GM23338 (cell line): ENCODE results near the gene MAFF. TPM values are rescaled to one million over a fixed set of nuclear protein-coding genes. Genes with fewer than 3 reads are reported as not detected.

Experiments
- ATAC-seq: fragments of 200-7000 bp; cut with Tn5 transposase; 3 replicates; pipeline ENCODE4 v1.9.1; 2020
- DNase-seq: peaks from one replicate; pipeline ENCODE4 v3.0.0-alpha.2; 2015; ENCODE audit warnings: low spot score
- H2AFZ ChIP-seq: fragments of 200-600 bp; sonication (generic); 2 replicates; pipeline ENCODE4 v1.8.0; 2016; ENCODE audit warnings: antibody characterized with exemption, mild to moderate bottlenecking, moderate library complexity
- H3F3A ChIP-seq: fragments of 200-600 bp; sonication (generic); replicated peaks from 2 replicates; pipeline ENCODE4 v1.8.0; 2017; ENCODE audit warnings: antibody characterized with exemption, mixed run types, low read depth
- H3K27ac ChIP-seq: fragments of 200-600 bp; sonication (generic); 2 replicates; pipeline ENCODE4 v1.6.1; 2016; ENCODE audit warnings: low read depth
- H3K27me3 ChIP-seq: fragments of 200-600 bp; sonication (generic); 2 replicates; pipeline ENCODE4 v1.8.0; 2016; ENCODE audit warnings: mild to moderate bottlenecking, mixed run types, moderate library complexity; ENCODE audit not compliant: insufficient read depth
- H3K36me3 ChIP-seq: fragments of 200-600 bp; sonication (generic); 2 replicates; pipeline ENCODE4 v1.8.0; 2016; ENCODE audit warnings: mild to moderate bottlenecking; ENCODE audit not compliant: insufficient read depth
- H3K4me1 ChIP-seq: fragments of 200-600 bp; sonication (generic); 2 replicates; pipeline ENCODE4 v1.8.0; 2016; ENCODE audit warnings: mild to moderate bottlenecking, moderate library complexity; ENCODE audit not compliant: insufficient read depth
- H3K4me2 ChIP-seq: fragments of 200-600 bp; sonication (generic); 2 replicates; pipeline ENCODE4 v1.7.1; 2017; ENCODE audit warnings: mixed run types
- H3K4me3 ChIP-seq: fragments of 200-600 bp; sonication (generic); 2 replicates; pipeline ENCODE4 v1.6.1; 2016; ENCODE audit warnings: mixed run types
- H3K79me2 ChIP-seq: fragments of 200-600 bp; sonication (generic); replicated peaks from 2 replicates; pipeline ENCODE4 v1.8.0; 2017; ENCODE audit warnings: mild to moderate bottlenecking; ENCODE audit not compliant: insufficient read depth
- H3K9me2 ChIP-seq: fragments of 200-600 bp; sonication (generic); 2 replicates; pipeline ENCODE4 v1.8.0; 2017; ENCODE audit not compliant: insufficient read depth
- H4K20me1 ChIP-seq: fragments of 200-600 bp; sonication (generic); replicated peaks from 2 replicates; pipeline ENCODE4 v1.8.0; 2017; ENCODE audit warnings: mild to moderate bottlenecking; ENCODE audit not compliant: insufficient read depth
- H3K27ac Mint-ChIP-seq: 2 replicates; pipeline ENCODE4 v1.8.0; 2020; ENCODE audit warnings: inconsistent platforms, mild to moderate bottlenecking, moderate library complexity, mixed read lengths
- H3K27me3 Mint-ChIP-seq: 3 replicates; pipeline ENCODE4 v1.8.0; 2022; ENCODE audit warnings: low read depth, mild to moderate bottlenecking, moderate library complexity, mixed read lengths, inconsistent platforms; ENCODE audit not compliant: insufficient read depth, poor library complexity
- H3K36me3 Mint-ChIP-seq: 3 replicates; pipeline ENCODE4 v1.8.0; 2021; ENCODE audit warnings: low read depth, mild to moderate bottlenecking, inconsistent platforms, moderate library complexity, mixed read lengths
- H3K4me1 Mint-ChIP-seq: 3 replicates; pipeline ENCODE4 v1.8.0; 2020; ENCODE audit warnings: mild to moderate bottlenecking, inconsistent platforms, mixed read lengths
- H3K4me3 Mint-ChIP-seq: 3 replicates; pipeline ENCODE4 v1.8.0; 2021; ENCODE audit warnings: moderate library complexity, mild to moderate bottlenecking, inconsistent platforms, mixed read lengths
- H3K9me3 Mint-ChIP-seq: 3 replicates; pipeline ENCODE4 v1.8.0; 2020; ENCODE audit warnings: moderate library complexity, mild to moderate bottlenecking, inconsistent platforms, mixed read lengths
- EZH2 ChIP-seq: fragments of 200-600 bp; sonication (generic); IDR thresholded peaks from one replicate; pipeline ENCODE4 v1.8.0; 2017; ENCODE audit warnings: antibody characterized with exemption, mild to moderate bottlenecking, low read depth; ENCODE audit not compliant: unreplicated experiment
- EZH2phosphoT487 ChIP-seq: fragments of 200-600 bp; sonication (generic); IDR thresholded peaks from one replicate; pipeline ENCODE4 v1.8.1; 2018; ENCODE audit warnings: antibody characterized with exemption; ENCODE audit not compliant: unreplicated experiment
- JUNB ChIP-seq: IDR thresholded peaks from one replicate; pipeline ENCODE4 v1.6.1; 2016; ENCODE audit warnings: antibody characterized with exemption; ENCODE audit not compliant: unreplicated experiment
- POLR2AphosphoS5 ChIP-seq: IDR thresholded peaks from 2 replicates; pipeline ENCODE4 v1.6.1; 2016; ENCODE audit warnings: antibody characterized with exemption, low read depth
- STAT1 ChIP-seq: IDR thresholded peaks from one replicate; pipeline ENCODE4 v1.6.1; 2016; ENCODE audit warnings: antibody characterized with exemption; ENCODE audit not compliant: unreplicated experiment
- ZNF114 ChIP-seq: fragments of 250-450 bp; sonication (Bioruptor Pico); IDR thresholded peaks from 2 replicates; pipeline ENCODE4 v1.5.0; 2020; ENCODE audit warnings: mild to moderate bottlenecking, moderate library complexity
- ZNF331 ChIP-seq: fragments of 250-450 bp; sonication (Bioruptor Pico); IDR thresholded peaks from 2 replicates; pipeline ENCODE4 v1.5.0; 2020; ENCODE audit warnings: low read depth, mild to moderate bottlenecking, moderate library complexity
- polyA plus RNA-seq: library from polyadenylated mRNA; unstranded; fragments of >200 nt; fragmentation: Nextera tagmentation; extraction: Ambion mirVana; gene quantifications from 2 replicates; pipeline ENCODE4 v1.2.1, GENCODE V29; 2016
- total RNA-seq: library from RNA; depleted of rRNA; stranded (reverse); fragments of >200 nt; shearing (Covaris generic); gene quantifications from 2 replicates; pipeline ENCODE4 v1.2.3, GENCODE V29; 2014
- TF ChIP-seq, protein P1 (sequence below): IDR thresholded peaks from one replicate; pipeline ENCODE4 v1.6.1; 2018; ENCODE audit warnings: antibody characterized with exemption; ENCODE audit not compliant: unreplicated experiment
- TF ChIP-seq, protein P2 (sequence below): IDR thresholded peaks from 2 replicates; pipeline ENCODE4 v1.6.1; 2016; ENCODE audit warnings: antibody characterized with exemption
- TF ChIP-seq, protein P3 (sequence below), 2 experiments: fragments of 200-600 bp in 1 of 2; sonication (generic) in 1 of 2; conservative IDR thresholded peaks; 2 replicates each; pipeline versions ENCODE4 v1.5.1 to v1.6.1; 2016 to 2017; ENCODE audit warnings: antibody characterized with exemption in 2 of 2, low read depth in 2 of 2, mild to moderate bottlenecking in 2 of 2, moderate library complexity in 1 of 2

MAFF gene
- total and polyA plus RNA-seq, 2 experiments from 2014 or later: 2.2 to 8.9 TPM

DNA sequence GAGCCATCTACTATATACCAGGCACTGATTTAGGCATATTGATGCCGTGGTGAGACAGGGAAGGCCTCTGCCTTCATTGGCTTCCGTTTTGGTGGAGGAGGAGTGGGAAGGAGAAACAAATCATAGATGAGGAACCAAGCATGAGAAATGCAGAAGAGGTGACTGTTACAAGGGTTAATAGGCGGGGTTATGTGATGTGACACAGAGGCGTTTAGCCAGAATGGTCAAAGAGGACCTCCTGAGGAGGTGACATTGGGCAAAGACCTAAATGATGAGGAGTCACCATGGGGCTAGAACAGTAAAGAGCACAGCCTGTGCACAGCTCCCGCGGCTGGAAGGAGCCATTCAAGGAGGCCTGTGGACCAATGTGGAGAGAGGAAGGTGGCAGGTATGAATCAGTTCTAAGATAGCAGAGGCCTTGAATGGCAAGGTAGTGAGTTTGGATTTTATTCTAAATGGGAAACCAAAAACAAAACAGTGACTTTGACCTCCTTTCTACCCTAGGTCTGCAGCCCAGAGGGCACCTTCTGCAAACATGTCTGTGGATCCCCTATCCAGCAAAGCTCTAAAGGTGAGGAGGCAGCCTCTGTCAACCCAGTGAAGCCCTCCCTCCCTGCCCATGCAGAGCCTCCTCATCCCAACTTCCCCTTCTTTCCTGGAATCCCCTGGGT lies 11.7 kb downstream of the MAFF start:
- Histone ChIP-seq H3K4me2 (peak overlapping the region; percentile 87), H3K36me3 (no peaks in the 10 kb centered on the region), H2AFZ (no peak overlapping the region), H3K27me3 (peaks cover 22% of the 10 kb centered on the region), H3K79me2 (no peaks in the 10 kb centered on the region), H3K4me1 (peaks cover 15% of the 10 kb centered on the region), H3K9me2 (no peaks in the 10 kb centered on the region), H3F3A (0 out of 2 replicates have a peak, but pooled peaks cover 17% of the 10 kb centered on the region), H4K20me1 (peaks cover 7% of the 10 kb centered on the region; the same call in 1 of the 2 replicates), H3K27ac (no peak overlapping the region), H3K4me3 (peak overlapping the region; percentile 61)
- H3K4me1 Mint-ChIP-seq: peaks cover 25% of the 10 kb centered on the region
- H3K27me3 Mint-ChIP-seq: peaks cover 28% of the 10 kb centered on the region
- H3K9me3 Mint-ChIP-seq: peaks cover 3% of the 10 kb centered on the region; the same call in 1 of the 3 replicates
- H3K36me3 Mint-ChIP-seq: peaks cover 5% of the 10 kb centered on the region
- no peak for ATAC-seq
- H3K27ac Mint-ChIP-seq: no peak overlapping the region
- no peak for TF ChIP-seq EZH2phosphoT487
- no peak for TF ChIP-seq STAT1
- TF ChIP-seq, protein P1, sequence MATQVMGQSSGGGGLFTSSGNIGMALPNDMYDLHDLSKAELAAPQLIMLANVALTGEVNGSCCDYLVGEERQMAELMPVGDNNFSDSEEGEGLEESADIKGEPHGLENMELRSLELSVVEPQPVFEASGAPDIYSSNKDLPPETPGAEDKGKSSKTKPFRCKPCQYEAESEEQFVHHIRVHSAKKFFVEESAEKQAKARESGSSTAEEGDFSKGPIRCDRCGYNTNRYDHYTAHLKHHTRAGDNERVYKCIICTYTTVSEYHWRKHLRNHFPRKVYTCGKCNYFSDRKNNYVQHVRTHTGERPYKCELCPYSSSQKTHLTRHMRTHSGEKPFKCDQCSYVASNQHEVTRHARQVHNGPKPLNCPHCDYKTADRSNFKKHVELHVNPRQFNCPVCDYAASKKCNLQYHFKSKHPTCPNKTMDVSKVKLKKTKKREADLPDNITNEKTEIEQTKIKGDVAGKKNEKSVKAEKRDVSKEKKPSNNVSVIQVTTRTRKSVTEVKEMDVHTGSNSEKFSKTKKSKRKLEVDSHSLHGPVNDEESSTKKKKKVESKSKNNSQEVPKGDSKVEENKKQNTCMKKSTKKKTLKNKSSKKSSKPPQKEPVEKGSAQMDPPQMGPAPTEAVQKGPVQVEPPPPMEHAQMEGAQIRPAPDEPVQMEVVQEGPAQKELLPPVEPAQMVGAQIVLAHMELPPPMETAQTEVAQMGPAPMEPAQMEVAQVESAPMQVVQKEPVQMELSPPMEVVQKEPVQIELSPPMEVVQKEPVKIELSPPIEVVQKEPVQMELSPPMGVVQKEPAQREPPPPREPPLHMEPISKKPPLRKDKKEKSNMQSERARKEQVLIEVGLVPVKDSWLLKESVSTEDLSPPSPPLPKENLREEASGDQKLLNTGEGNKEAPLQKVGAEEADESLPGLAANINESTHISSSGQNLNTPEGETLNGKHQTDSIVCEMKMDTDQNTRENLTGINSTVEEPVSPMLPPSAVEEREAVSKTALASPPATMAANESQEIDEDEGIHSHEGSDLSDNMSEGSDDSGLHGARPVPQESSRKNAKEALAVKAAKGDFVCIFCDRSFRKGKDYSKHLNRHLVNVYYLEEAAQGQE: no peak
- TF ChIP-seq ZNF114 (CRISPR knock-in tag): no peak
- TF ChIP-seq, protein P2, sequence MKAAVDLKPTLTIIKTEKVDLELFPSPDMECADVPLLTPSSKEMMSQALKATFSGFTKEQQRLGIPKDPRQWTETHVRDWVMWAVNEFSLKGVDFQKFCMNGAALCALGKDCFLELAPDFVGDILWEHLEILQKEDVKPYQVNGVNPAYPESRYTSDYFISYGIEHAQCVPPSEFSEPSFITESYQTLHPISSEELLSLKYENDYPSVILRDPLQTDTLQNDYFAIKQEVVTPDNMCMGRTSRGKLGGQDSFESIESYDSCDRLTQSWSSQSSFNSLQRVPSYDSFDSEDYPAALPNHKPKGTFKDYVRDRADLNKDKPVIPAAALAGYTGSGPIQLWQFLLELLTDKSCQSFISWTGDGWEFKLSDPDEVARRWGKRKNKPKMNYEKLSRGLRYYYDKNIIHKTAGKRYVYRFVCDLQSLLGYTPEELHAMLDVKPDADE: no peak
- no peak for TF ChIP-seq POLR2AphosphoS5
- TF ChIP-seq, protein P3, sequence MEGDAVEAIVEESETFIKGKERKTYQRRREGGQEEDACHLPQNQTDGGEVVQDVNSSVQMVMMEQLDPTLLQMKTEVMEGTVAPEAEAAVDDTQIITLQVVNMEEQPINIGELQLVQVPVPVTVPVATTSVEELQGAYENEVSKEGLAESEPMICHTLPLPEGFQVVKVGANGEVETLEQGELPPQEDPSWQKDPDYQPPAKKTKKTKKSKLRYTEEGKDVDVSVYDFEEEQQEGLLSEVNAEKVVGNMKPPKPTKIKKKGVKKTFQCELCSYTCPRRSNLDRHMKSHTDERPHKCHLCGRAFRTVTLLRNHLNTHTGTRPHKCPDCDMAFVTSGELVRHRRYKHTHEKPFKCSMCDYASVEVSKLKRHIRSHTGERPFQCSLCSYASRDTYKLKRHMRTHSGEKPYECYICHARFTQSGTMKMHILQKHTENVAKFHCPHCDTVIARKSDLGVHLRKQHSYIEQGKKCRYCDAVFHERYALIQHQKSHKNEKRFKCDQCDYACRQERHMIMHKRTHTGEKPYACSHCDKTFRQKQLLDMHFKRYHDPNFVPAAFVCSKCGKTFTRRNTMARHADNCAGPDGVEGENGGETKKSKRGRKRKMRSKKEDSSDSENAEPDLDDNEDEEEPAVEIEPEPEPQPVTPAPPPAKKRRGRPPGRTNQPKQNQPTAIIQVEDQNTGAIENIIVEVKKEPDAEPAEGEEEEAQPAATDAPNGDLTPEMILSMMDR (conservative IDR thresholded peaks at IDR 0.05; ENCODE audit: low read depth in 2 of 2): no peak
- TF ChIP-seq JUNB: no peak
- no peak for TF ChIP-seq ZNF331 (CRISPR knock-in tag)
- TF ChIP-seq EZH2: no peak
- peak overlapping the region; percentile 18; the same call in 1 of the 3 replicates for H3K4me3 Mint-ChIP-seq
- DNase-seq: no peak
